Prostate gland (tissue), 2 donors: ENCODE data around the gene ZNF32.
"Not testable (repeated sequence)": the region's sequence is repeated elsewhere in the genome, so short reads cannot be mapped to it uniquely, and the experiment has no call there.

ENCODE experiments used
- POLR2A ChIP-seq: fragments of 450-650 bp; IDR thresholded peaks from one replicate; pipeline ENCODE4 v1.6.1; 2016; ENCODE audit warnings: antibody characterized with exemption, mild to moderate bottlenecking
- POLR2AphosphoS5 ChIP-seq: sonication (generic); formaldehyde crosslinking; IDR thresholded peaks from one replicate; pipeline ENCODE4 v1.6.1; 2017; ENCODE audit warnings: antibody characterized with exemption
- TF ChIP-seq, protein P1 (sequence below), 4 experiments: fragments of 200-600 bp in 2 of 4; fragments of 450-650 bp in 2 of 4; sonication (generic) in 2 of 4; IDR thresholded peaks; 1 replicate in 3 of 4; 2 replicates in 1 of 4; pipeline ENCODE4 v1.5.1; 2016 to 2019; ENCODE audit warnings: antibody characterized with exemption in 4 of 4, mild to moderate bottlenecking in 2 of 4, moderate library complexity in 2 of 4

DNA sequence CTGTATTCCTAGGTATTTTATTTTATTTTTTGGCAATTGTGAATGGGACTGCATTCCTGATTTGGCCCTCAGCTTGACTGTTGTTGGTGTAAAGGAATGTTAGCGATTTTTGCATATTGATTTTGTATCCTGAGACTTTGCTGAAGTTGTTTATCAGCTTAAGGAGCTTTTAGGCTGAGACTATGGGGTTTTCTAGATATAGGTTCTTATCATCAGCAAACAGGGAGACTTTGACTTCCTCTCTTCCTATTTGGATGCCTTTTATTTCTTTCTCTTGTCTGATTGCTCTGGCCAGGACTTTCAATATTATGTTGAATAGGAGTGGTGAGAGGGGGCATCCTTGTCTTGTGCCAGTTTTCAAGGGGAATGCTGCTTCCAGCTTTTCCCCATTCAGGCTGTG, 12.9 kb downstream of the ZNF32 start:
- TF ChIP-seq, protein P1, sequence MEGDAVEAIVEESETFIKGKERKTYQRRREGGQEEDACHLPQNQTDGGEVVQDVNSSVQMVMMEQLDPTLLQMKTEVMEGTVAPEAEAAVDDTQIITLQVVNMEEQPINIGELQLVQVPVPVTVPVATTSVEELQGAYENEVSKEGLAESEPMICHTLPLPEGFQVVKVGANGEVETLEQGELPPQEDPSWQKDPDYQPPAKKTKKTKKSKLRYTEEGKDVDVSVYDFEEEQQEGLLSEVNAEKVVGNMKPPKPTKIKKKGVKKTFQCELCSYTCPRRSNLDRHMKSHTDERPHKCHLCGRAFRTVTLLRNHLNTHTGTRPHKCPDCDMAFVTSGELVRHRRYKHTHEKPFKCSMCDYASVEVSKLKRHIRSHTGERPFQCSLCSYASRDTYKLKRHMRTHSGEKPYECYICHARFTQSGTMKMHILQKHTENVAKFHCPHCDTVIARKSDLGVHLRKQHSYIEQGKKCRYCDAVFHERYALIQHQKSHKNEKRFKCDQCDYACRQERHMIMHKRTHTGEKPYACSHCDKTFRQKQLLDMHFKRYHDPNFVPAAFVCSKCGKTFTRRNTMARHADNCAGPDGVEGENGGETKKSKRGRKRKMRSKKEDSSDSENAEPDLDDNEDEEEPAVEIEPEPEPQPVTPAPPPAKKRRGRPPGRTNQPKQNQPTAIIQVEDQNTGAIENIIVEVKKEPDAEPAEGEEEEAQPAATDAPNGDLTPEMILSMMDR (IDR thresholded peaks at IDR 0.05): not testable (repeated sequence)
- not testable (repeated sequence) for TF ChIP-seq POLR2A, POLR2AphosphoS5
